H1 (cell line): Measurements from ENCODE around the gene COL4A1. TPM values are rescaled to one million over a fixed set of nuclear protein-coding genes. Genes with fewer than 3 reads are reported as not detected.

Experiments used
- CTCF ChIA-PET: fragments of 300-600 bp; sonication (Branson Sonifier 250); formaldehyde crosslinking; loops from one replicate; lab custom pipeline; 2021; ENCODE audit not compliant: partially characterized antibody; lab: Charles Lee
- POLR2A ChIA-PET: fragments of 300-600 bp; sonication (Branson Sonifier 250); formaldehyde crosslinking; loops from one replicate; lab custom pipeline; 2021; ENCODE audit warnings: inconsistent platforms; ENCODE audit not compliant: partially characterized antibody; lab: Charles Lee
- DNase-seq, 2 experiments: peaks; one replicate each; pipeline versions ENCODE4 v3.0.0 to v3.0.0-alpha.2; 2010 to 2022; ENCODE audit warnings: low spot score in 2 of 2, low read depth in 1 of 2, mixed read lengths in 1 of 2
- FAIRE-seq: peaks from 2 replicates; lab custom pipeline; 2011; peaks lifted over from hg19 to GRCh38; lab: Jason Lieb, UNC
- H2AFZ ChIP-seq: 2 replicates; pipeline ENCODE4 v1.8.1; 2012; ENCODE audit warnings: low read length, inconsistent platforms
- H2AK5ac ChIP-seq: 2 replicates; pipeline ENCODE4 v1.6.1; 2013; ENCODE audit warnings: low read depth, low read length
- H2BK120ac ChIP-seq: replicated peaks from 2 replicates; pipeline ENCODE3; 2013; ENCODE audit warnings: low read depth, low read length, inconsistent platforms
- H2BK12ac ChIP-seq: 2 replicates; pipeline ENCODE4 v1.6.1; 2013; ENCODE audit warnings: low read depth, low read length
- H2BK15ac ChIP-seq: 2 replicates; pipeline ENCODE4 v1.6.1; 2013; ENCODE audit warnings: low read length
- H2BK20ac ChIP-seq: 2 replicates; pipeline ENCODE4 v1.6.1; 2013; ENCODE audit warnings: low read length
- H2BK5ac ChIP-seq: 2 replicates; pipeline ENCODE4 v1.6.1; 2013; ENCODE audit warnings: low read depth, low read length
- H3K14ac ChIP-seq: 2 replicates; pipeline ENCODE4 v1.6.1; 2013; ENCODE audit warnings: inconsistent platforms; ENCODE audit not compliant: insufficient read length
- H3K18ac ChIP-seq: 2 replicates; pipeline ENCODE4 v1.6.1; 2013; ENCODE audit warnings: low read length; ENCODE audit errors: extremely low read depth
- H3K23ac ChIP-seq: 2 replicates; pipeline ENCODE4 v1.6.1; 2013; ENCODE audit warnings: inconsistent platforms; ENCODE audit not compliant: insufficient read length
- H3K23me2 ChIP-seq: 2 replicates; pipeline ENCODE4 v1.6.1; 2013; ENCODE audit warnings: low read depth, low read length
- H3K27ac ChIP-seq: 2 replicates; pipeline ENCODE4 v1.6.1; 2011; ENCODE audit warnings: low read depth, low read length, inconsistent platforms
- H3K27me3 ChIP-seq, 4 experiments: replicated peaks in 1 of 4; 1 replicate in 1 of 4; 2 replicates in 3 of 4; pipeline versions ENCODE4 v1.6.1 to v1.8.1; 2011 to 2013; ENCODE audit warnings: low read length in 3 of 4, mild to moderate bottlenecking in 3 of 4, inconsistent platforms in 2 of 4, mixed read lengths in 2 of 4, moderate library complexity in 1 of 4; ENCODE audit not compliant: control insufficient read depth in 3 of 4, insufficient read depth in 3 of 4; ENCODE audit errors: extremely low read depth in 1 of 4
- H3K36me3 ChIP-seq, 4 experiments: 2 replicates each; pipeline versions ENCODE4 v1.6.1 to v1.8.1; 2011 to 2013; ENCODE audit warnings: mild to moderate bottlenecking in 4 of 4, low read length in 3 of 4, moderate library complexity in 2 of 4, control low read depth in 1 of 4, inconsistent platforms in 1 of 4; ENCODE audit not compliant: insufficient read depth in 4 of 4, control insufficient read depth in 2 of 4
- H3K4ac ChIP-seq: replicated peaks from 2 replicates; pipeline ENCODE3; 2013; ENCODE audit warnings: low read length, low read depth, mixed read lengths, inconsistent platforms; ENCODE audit not compliant: insufficient read length
- H3K4me1 ChIP-seq, 4 experiments: replicated peaks in 1 of 4; 1 replicate in 1 of 4; 2 replicates in 3 of 4; pipeline versions ENCODE4 v1.6.1 to v1.8.1; 2011 to 2013; ENCODE audit warnings: low read length in 3 of 4, inconsistent platforms in 2 of 4, mixed read lengths in 1 of 4; ENCODE audit not compliant: insufficient read depth in 4 of 4, control insufficient read depth in 3 of 4
- H3K4me2 ChIP-seq, 2 experiments: 2 replicates each; pipeline versions ENCODE4 v1.6.1 to v1.8.1; 2011 to 2013; ENCODE audit warnings: low read depth in 2 of 2, low read length in 2 of 2, control low read depth in 1 of 2, inconsistent platforms in 1 of 2, mild to moderate bottlenecking in 1 of 2; ENCODE audit not compliant: insufficient read depth in 1 of 2
- H3K4me3 ChIP-seq, 4 experiments: fragments of 200-600, 300-600 bp in 1 of 4; sonication (generic), shearing (Covaris generic), sonication (Bioruptor Twin) in 1 of 4; 2 replicates each; pipeline versions ENCODE4 v1.5.1 to v1.8.1; 2011 to 2016; ENCODE audit warnings: low read length in 4 of 4, low read depth in 3 of 4, control low read depth in 2 of 4, inconsistent platforms in 2 of 4, mild to moderate bottlenecking in 2 of 4, mixed read lengths in 1 of 4, moderate library complexity in 1 of 4; ENCODE audit not compliant: insufficient read depth in 2 of 4; ENCODE audit errors: extremely low read depth in 1 of 4
- H3K56ac ChIP-seq: replicated peaks from 2 replicates; pipeline ENCODE3; 2013; ENCODE audit warnings: low read depth, mild to moderate bottlenecking, mixed read lengths, low read length, inconsistent platforms; ENCODE audit not compliant: insufficient read length
- H3K79me1 ChIP-seq: 2 replicates; pipeline ENCODE4 v1.6.1; 2013; ENCODE audit warnings: low read depth, low read length, control low read depth
- H3K79me2 ChIP-seq, 2 experiments: 2 replicates each; pipeline versions ENCODE4 v1.6.1 to v1.8.1; 2012 to 2013; ENCODE audit warnings: low read length in 2 of 2, mild to moderate bottlenecking in 2 of 2, inconsistent platforms in 1 of 2; ENCODE audit not compliant: insufficient read depth in 2 of 2, control insufficient read depth in 1 of 2
- H3K9ac ChIP-seq, 4 experiments: replicated peaks in 1 of 4; 1 replicate in 1 of 4; 2 replicates in 3 of 4; pipeline versions ENCODE4 v1.6.1 to v1.8.1; 2011 to 2013; ENCODE audit warnings: low read depth in 3 of 4, low read length in 3 of 4, control low read depth in 2 of 4, mild to moderate bottlenecking in 2 of 4, moderate library complexity in 2 of 4, inconsistent platforms in 1 of 4; ENCODE audit errors: extremely low read depth in 1 of 4
- H3K9me3 ChIP-seq, 2 experiments: 2 replicates each; pipeline versions ENCODE4 v1.6.1 to v1.8.1; 2012 to 2013; ENCODE audit warnings: mild to moderate bottlenecking in 2 of 2, moderate library complexity in 2 of 2, control low read depth in 1 of 2, inconsistent platforms in 1 of 2, low read depth in 1 of 2, low read length in 1 of 2, mixed read lengths in 1 of 2; ENCODE audit not compliant: insufficient read depth in 2 of 2
- H4K20me1 ChIP-seq, 2 experiments: replicated peaks in 1 of 2; 2 replicates each; pipeline versions ENCODE3 to v1.8.1; 2011 to 2013; ENCODE audit warnings: inconsistent platforms in 2 of 2, low read length in 2 of 2, mild to moderate bottlenecking in 1 of 2; ENCODE audit not compliant: insufficient read depth in 2 of 2, control insufficient read depth in 1 of 2
- H4K5ac ChIP-seq: 2 replicates; pipeline ENCODE4 v1.6.1; 2013; ENCODE audit warnings: low read length, low read depth, mixed read lengths, inconsistent platforms; ENCODE audit not compliant: insufficient read length
- H4K8ac ChIP-seq: 2 replicates; pipeline ENCODE4 v1.8.0; 2013; ENCODE audit warnings: mild to moderate bottlenecking, moderate library complexity, low read length, inconsistent platforms; ENCODE audit not compliant: insufficient read depth; ENCODE audit errors: extremely low read depth
- H4K91ac ChIP-seq: replicated peaks from 2 replicates; pipeline ENCODE3; 2013; ENCODE audit warnings: low read length, mixed read lengths, inconsistent platforms; ENCODE audit not compliant: insufficient read length
- CTCF ChIP-seq, 3 experiments: IDR thresholded peaks; 1 replicate in 2 of 3; 2 replicates in 1 of 3; pipeline versions ENCODE4 v1.5.1 to v1.6.1; 2011; ENCODE audit warnings: low read length in 3 of 3, mild to moderate bottlenecking in 3 of 3, inconsistent platforms in 2 of 3, low read depth in 1 of 3, moderate library complexity in 1 of 3; ENCODE audit not compliant: insufficient read depth in 1 of 3; ENCODE audit errors: control extremely low read depth in 1 of 3
- KDM1A ChIP-seq: fragments of 200-600, 300-600 bp; sonication (generic); IDR thresholded peaks from 2 replicates; pipeline ENCODE4 v1.7.1; 2016; ENCODE audit warnings: mild to moderate bottlenecking, low read length, borderline replicate concordance
- WGBS, 2 experiments: shearing (Covaris generic) in 1 of 2; methylation state at CpG; one replicate each; pipeline versions ENCODE4 v1.1.6 to v1.1.7; 2013 to 2015; ENCODE audit warnings: low lambda C conversion rate in 2 of 2, mixed read lengths in 2 of 2, inconsistent platforms in 1 of 2, low coverage in 1 of 2, missing lambda C conversion rate in 1 of 2; ENCODE audit not compliant: insufficient replicate concordance in 2 of 2, insufficient coverage in 1 of 2, insufficient read length in 1 of 2; ENCODE audit errors: extremely low coverage in 1 of 2, missing lambda C conversion rate in 1 of 2; 5-methylcytosine and 5-hydroxymethylcytosine counted together
- polyA plus RNA-seq, 7 experiments: library from polyadenylated mRNA; depleted of rRNA in 3 of 7; stranded (reverse) in 5 of 7; unstranded in 2 of 7; fragments of >200 nt in 5 of 7; fragments of 200-250 nt in 2 of 7; gene quantifications; 1 replicate in 5 of 7; 2 replicates in 1 of 7; 4 replicates in 1 of 7; pipeline versions ENCODE4 v1.2.1 to v1.2.3, GENCODE V29; 2011 to 2013; ENCODE audit warnings: missing spikeins in 2 of 7, mixed read lengths in 2 of 7
- total RNA-seq: library from RNA; stranded (reverse); fragmentation: NEBNext Ultra II Directional; extraction: Animal tissue kit (Norgen Biotek cat#: 25700); gene quantifications from 2 replicates; pipeline ENCODE4 v1.2.1, GENCODE V29; 2021

Gene COL4A1
- total and polyA plus RNA-seq, 2 of the 8 experiments (the other 6 are each of a cell fraction or from before 2014, with no cell fraction given), result 30.7 to 82.0 TPM

- Histone ChIP-seq H4K5ac (no peak overlapping the region), H3K79me1 (peaks cover 3% of the 10 kb centered on the region; the same call in 1 of the 2 replicates), H3K27me3 (no peaks in the 10 kb centered on the region), H3K14ac (no peak overlapping the region), H3K56ac (no peak overlapping the region), H2AFZ (no peak overlapping the region), H4K20me1 (peaks cover 0 to 2% of the 10 kb centered on the region in 2 experiments), H3K23ac (no peak overlapping the region), H2BK20ac (no peak overlapping the region), H3K18ac (no peak overlapping the region), H2BK5ac (no peak overlapping the region), H2BK12ac (no peak overlapping the region), H2AK5ac (no peak overlapping the region), H3K9me3 (no peaks in the 10 kb centered on the region), H3K23me2 (no peaks in the 10 kb centered on the region), H3K4me2 (no peak overlapping the region), H3K27ac (no peak overlapping the region), H4K8ac (no peak overlapping the region), H3K4ac (no peak overlapping the region), H4K91ac (no peak overlapping the region), H3K36me3 (no peaks in the 10 kb centered on the region; a peak in 1 of 8 replicates), H3K9ac (no peak overlapping the region), H3K4me3 (no peak overlapping the region), H2BK120ac (no peak overlapping the region), H2BK15ac (no peak overlapping the region), H3K79me2 (no peaks in the 10 kb centered on the region), H3K4me1 (peaks cover 0 to 7% (median 2%) of the 10 kb centered on the region in 4 experiments; a peak in 5 of 7 replicates)
- no peak for FAIRE-seq
- no peak for DNase-seq
- TF ChIP-seq CTCF (IDR thresholded peaks at IDR 0.05; ENCODE audit: control extremely low read depth in 1 of 3, insufficient read depth in 1 of 3, low read depth in 1 of 3, low read length in 3 of 3) (no peak), KDM1A (no peak)
- 89% methylated on average over 12 of the region's 12 CpGs; no CpG with 5 or more reads in 1 of the 2 experiments for WGBS, 2 experiments
- ChIA-PET CTCF (interaction anchor here (0.9 to 3.4 kb wide), 3 partner anchors 8 to 15 kb away, joined by 4 to 17 read pairs (median 4); no protein-coding TSS in a partner anchor), POLR2A (no interaction called here)
These were observed 26.9 kb upstream of the COL4A1 start for GRCh38 chr13:110333837-110334236.
